HG03159 (cell line): ENCODE data around the gene NPAS3.

ENCODE experiments used
- ATAC-seq: cut with Tn5 transposase; IDR thresholded peaks from one replicate; pipeline ENCODE4 v1.9.1; 2021; ENCODE audit warnings: mild to moderate bottlenecking, moderate library complexity; ENCODE audit not compliant: unreplicated experiment

Gene NPAS3

DNA sequence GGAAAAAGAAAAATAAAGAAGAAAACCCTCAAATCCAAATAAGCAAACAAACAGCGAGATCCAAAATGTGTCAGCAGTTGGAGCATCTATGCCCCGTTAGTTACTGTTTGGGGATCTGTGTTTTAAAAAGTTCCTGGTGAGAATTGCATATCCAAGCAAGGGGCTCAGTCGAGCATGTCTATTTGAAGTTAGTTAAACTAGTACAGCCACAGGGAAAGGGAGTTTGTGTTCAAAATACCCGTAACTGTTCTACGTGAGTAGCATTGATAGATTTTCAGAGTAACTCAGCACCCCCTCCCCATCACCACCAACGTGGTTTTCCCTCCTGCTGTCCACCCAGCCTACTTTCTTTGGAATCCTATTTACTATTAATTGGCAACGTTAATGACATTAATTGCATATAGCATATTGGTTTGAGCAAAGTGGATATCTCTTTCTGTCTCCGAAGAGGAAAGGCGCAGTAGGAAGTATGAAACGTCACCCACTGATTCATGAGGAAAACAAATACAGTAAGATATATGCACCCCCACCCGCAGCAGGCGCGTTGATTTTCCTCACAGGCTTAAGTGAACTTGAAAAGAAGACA, 1.5 kb downstream of the NPAS3 start:
- no peak for ATAC-seq

DNA sequence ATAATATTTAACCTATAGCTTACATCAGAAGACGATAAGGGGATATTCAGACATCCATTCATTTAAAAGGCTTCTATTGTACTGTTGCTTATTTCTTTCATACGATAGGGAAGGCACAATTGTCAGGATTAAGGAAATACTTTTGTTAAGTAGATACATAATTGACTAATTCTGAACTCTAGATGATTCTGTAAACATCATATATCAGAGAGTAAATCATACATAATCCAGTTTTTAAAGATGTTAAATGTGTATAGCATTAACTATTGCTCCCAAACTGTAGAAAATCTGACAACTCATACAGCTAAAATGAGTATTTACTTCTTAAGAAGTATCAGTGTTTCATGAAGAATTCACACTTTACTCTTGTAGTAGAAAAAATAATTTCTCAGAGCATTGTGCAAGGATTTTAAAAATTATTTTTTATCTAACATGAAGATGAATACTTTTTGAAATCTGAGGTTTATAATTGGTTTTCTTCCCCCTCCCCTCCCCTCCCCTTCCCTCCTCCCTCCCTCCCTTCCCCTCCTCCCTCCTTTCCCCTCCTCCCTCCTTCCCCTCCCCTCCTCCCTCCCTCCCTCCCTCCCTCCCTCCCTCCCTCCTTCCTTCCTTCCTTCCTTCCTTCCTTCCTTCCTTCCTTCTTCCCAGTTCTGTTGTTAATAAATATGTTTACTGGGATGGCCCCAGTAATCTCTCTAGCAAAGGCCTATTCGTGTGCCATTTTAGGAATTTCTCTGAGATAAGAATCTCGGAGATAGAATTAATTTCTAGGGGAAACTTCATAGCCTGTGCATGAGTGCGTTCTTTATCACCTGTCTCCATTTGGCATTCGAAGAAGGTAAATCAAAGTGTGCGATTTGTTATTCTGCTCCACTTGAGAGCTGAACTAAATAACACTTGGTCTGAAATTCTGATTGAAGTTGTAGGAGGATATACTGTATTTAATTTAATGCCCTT, 2.3 kb downstream of the NPAS3 start:
- ATAC-seq, result no peak

DNA sequence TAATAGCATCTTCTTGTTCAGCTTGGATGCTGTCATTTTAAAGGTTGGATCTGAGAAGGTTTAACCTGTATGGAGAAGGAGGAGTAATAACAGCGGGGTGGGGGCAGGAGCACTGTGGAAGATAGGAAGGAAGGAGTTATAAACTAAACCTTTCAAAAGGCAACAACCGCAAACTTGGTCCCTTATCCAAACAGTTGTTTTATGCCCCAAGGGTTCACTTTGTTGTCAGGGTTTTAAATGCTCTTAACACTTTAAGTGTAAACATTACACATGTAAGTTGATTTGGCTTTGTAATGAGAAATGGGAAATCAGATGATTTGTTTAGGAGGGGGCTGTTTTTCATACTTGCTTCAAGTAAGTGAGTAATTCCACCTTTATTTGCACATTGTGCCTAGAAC, 3.0 kb downstream of the NPAS3 start:
- no peak for ATAC-seq

GRCh38 chr14:32947081-32947480, 8.4 kb downstream of the NPAS3 start:
- ATAC-seq, result no peak

DNA sequence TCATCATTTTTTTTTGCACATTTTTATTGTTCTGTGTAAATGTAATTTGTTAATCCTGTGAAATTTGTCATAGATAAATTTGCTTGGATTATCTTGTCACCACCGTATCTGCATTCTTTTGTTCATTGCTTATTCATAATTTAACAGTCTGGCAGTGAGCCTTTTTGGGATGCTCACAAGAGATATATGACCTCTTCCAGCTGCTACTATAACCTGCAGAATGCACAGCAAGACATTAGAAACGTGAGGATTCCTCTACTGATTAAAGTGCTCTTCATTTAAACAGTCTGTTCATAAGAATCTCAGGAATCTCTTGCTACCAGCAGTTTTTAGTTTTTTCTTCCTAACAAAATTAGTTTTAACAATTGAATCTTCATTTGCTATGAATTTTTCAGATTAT, 9.1 kb downstream of the NPAS3 start:
- ATAC-seq, result no peak

DNA sequence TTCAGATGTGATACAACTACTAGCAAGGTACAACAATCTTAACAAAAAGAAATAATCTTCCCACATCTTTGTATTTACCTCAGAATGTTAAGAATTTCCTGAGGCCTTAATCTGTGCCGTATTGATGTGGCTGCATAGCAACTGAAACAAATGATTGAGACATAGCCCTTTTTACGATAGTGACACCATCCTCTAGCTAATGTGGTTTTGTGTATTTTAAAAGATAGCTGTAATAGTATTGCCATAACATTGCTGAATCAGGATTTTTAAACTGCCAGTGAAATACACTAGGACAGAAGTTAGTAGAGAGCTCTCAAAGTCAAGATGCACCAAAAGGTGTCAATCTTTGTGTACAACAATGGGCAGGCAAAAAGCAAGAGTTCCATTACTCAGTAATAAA, 11.9 kb downstream of the NPAS3 start:
- ATAC-seq, result no peak

- no peak for ATAC-seq
These were observed 28.7 kb downstream of the NPAS3 start for GRCh38 chr14:32967421-32967820.

GRCh38 chr14:32968972-32969544, 30.4 kb downstream of the NPAS3 start:
- no peak for ATAC-seq

GRCh38 chr14:32977913-32978312, 39.2 kb downstream of the NPAS3 start:
- no peak for ATAC-seq

- ATAC-seq, result no peak
These were observed 40.1 kb downstream of the NPAS3 start for GRCh38 chr14:32978691-32979255.

GRCh38 chr14:32980178-32980901, 41.7 kb downstream of the NPAS3 start:
- ATAC-seq, result no peak

- ATAC-seq, result no peak
These were observed 42.3 kb downstream of the NPAS3 start for GRCh38 chr14:32980902-32981501.

GRCh38 chr14:32984241-32984930, 45.7 kb downstream of the NPAS3 start:
- ATAC-seq, result no peak

DNA sequence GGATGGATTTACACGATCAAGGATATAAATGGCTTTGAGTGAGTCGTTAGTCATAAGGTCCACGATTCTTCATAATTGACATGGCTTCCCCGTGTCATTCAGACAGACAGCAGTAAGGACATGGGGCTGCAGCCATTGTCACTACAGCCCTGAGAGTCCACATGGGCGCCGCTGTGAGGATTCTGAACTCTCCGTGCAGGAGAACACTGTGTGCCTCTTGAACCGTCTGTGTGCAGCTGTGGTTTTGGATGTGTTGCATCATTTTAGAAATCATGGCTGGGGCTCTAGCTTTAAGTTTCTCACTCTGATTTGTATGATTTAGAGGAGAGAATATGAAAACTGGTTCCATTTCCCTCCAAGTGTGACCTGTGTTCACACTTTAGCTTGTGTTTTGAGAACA, 47.2 kb downstream of the NPAS3 start:
- ATAC-seq, result no peak

GRCh38 chr14:32986791-32987540, 48.3 kb downstream of the NPAS3 start:
- no peak for ATAC-seq

DNA sequence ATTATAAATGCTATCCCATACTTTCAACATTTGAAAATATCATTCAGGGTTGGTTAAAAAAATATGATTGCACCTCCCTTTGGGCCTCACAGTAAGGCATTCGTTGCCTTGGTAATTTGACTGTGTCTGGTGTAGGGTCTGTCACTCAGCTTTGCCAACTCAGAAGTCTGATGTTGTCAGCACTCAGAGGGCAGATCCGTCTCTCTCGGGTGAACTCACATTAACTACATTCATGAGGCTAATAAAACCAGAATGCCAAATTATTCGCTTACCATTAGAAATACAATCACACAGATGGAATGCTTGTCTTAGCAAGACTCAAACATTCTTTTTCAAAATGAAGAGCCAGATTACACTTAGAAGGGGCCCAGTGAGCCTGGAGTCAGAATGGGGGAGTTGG, 53.0 kb downstream of the NPAS3 start:
- ATAC-seq, result no peak

DNA sequence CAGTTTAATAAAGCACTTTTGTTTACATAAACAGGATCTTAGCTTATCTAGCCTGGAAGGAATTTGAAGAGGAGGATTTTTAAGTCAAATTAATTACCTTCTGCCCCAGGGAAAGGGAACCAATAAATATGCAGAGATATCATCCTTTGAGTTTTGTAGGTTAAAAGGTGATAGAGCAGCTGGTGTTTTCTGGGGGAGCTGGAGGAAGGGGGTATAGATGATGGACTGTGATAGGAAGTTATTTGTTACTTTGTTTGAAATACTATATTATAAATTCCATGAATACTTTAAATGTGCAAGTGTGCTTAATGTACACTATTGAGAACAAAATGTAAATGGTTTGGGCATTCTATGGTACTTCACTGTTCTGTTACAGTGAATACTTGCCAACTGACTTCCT, 55.2 kb downstream of the NPAS3 start:
- no peak for ATAC-seq

GRCh38 chr14:32996343-32996742, 57.7 kb downstream of the NPAS3 start:
- no peak for ATAC-seq

DNA sequence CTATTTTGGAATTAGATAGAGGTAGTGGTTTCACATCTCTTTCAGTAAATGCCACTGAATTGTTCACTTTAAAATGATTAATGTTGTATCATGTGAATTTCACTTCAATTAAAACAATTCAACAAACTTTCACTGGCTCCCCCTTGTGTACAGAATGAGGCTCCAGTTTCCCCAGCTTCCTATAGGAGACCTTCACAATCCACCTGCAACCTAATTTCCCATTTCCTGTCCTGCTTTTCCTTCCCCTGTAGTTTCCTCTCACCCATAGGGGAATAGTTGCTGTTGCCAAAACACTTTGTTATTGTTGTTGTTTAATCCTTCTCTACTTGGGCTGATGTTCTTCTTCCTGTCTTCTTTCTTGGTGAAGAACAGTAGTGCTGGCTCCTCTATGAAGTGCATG, 59.8 kb downstream of the NPAS3 start:
- no peak for ATAC-seq
